Heart left ventricle (tissue), 13 donors: ENCODE measurements around the gene IPO5.
"Not testable (repeated sequence)": the region's sequence is repeated elsewhere in the genome, so short reads cannot be mapped to it uniquely, and the experiment has no call there.

ENCODE experiments used
- POLR2A ChIP-seq, 2 donors: fragments of 450-650 bp; IDR thresholded peaks; one replicate each; pipeline ENCODE4 v1.6.1; 2017; ENCODE audit warnings: antibody characterized with exemption in 2 of 2, mild to moderate bottlenecking in 2 of 2, moderate library complexity in 2 of 2
- TF ChIP-seq, protein P1 (sequence below), 12 donors: fragments of 200-600 bp; sonication (generic) in 4 of 12; IDR thresholded peaks; one replicate each; pipeline versions ENCODE4 v1.5.0 to v1.8.0; 2018 to 2022; ENCODE audit warnings: antibody characterized with exemption in 12 of 12, mild to moderate bottlenecking in 5 of 12
- donor health status: ischemic (EF 13 %, LVEDD 7.1; RV severe dilation, severe dysfunction).
- donor health status: DM: no; HTN: yes; CAD: no.
- donor health status: DM: no; HTN: no; CAD: no.
- donor health status: ischemic (EF 25% LVEDD 6.9; RV normal size, moderate dysfunction).
- donor health status: ischemic (EF 25% LVEDD 5.7; RV mildly dilated, moderate dysfunction).
- donor health status: ischemic (EF 35%, LVEDD 5.7; RV mildly dilated, moderate dysfunction).
- donor health status: nonischemic (EF 11% LVEDD 7.7; RV severe dilation, severe dysfunction).
- donor health status: DM: yes; HTN: yes; CAD: no.
- donor health status: PGD.
- donor health status: ischemic (EF 29% LVEDD 5.4; RV normal size, mild dysfunction).
- donor health status: nonischemic (EF 23%, LVEDD 6.1; RV moderate dilation, normal function).

DNA sequence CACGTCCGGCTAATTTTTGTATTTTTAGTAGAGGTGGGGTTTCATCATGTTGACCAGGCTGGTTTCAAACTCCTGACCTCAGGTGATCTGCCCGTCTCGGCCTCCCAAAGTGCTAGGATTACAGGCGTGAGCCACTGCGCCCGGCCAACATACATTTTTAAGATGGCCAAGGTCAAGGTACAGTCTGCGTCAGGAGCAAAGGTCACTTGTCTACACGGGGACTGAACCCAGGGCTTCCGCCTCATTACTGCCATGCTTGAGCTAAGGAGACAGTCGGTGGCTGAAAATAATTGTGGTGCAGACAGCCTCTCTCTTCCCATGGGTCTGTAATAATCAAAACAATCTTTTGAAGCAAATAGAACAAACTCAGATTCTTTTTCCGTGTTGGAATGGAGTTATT, 94.3 kb downstream of the IPO5 start:
- TF ChIP-seq, protein P1, sequence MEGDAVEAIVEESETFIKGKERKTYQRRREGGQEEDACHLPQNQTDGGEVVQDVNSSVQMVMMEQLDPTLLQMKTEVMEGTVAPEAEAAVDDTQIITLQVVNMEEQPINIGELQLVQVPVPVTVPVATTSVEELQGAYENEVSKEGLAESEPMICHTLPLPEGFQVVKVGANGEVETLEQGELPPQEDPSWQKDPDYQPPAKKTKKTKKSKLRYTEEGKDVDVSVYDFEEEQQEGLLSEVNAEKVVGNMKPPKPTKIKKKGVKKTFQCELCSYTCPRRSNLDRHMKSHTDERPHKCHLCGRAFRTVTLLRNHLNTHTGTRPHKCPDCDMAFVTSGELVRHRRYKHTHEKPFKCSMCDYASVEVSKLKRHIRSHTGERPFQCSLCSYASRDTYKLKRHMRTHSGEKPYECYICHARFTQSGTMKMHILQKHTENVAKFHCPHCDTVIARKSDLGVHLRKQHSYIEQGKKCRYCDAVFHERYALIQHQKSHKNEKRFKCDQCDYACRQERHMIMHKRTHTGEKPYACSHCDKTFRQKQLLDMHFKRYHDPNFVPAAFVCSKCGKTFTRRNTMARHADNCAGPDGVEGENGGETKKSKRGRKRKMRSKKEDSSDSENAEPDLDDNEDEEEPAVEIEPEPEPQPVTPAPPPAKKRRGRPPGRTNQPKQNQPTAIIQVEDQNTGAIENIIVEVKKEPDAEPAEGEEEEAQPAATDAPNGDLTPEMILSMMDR (IDR thresholded peaks at IDR 0.05): not testable (repeated sequence)
- TF ChIP-seq POLR2A (IDR thresholded peaks at IDR 0.05): not testable (repeated sequence)
